ENCODE results near the gene LHX5.
"Not testable (repeated sequence)": the region's sequence is repeated elsewhere in the genome, so short reads cannot be mapped to it uniquely, and the experiment has no call there.

LHX5 gene

DNA sequence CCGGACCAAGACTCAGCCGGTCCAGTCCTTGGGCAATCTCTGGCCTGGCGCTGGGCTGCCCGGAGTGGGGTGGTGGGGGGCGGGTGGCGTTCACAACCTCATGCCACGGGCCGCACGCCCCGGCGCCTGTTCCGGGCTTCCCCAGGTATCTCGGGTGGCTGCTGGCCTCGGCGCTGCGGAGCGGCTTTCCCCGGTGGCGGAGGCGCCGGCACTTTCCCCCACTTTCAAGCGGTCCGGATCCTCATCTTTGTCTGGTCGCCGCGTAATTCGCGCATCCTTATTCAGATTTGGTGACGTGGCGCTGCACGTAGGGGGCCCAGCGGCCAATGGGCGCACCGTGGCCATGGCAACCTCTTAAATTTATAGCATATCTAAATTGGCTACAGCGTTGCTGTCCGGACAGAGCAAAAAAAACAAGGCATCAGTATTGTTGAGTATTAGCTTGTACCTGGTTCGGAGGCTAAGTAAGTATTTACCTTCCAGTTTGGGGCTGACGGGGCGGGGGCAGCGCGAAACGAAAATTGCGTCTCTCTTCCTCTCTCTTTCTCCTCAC lies at the start of gene LHX5:
TSS of gene LHX5 (minus strand) at position 253 of the 553 bp plus-strand sequence. CDS start 373 bp downstream, outside the sequence.
- DNase-seq = no peak

GRCh38 chr12:113519464-113520307 lies 48.0 kb upstream of the LHX5 start:
- DNase-seq = no peak

- no peak for DNase-seq
These were observed 43.6 kb upstream of the LHX5 start for GRCh38 chr12:113515082-113515856.

- no peak for DNase-seq
These were observed 42.9 kb upstream of the LHX5 start for GRCh38 chr12:113514602-113515001.

DNA sequence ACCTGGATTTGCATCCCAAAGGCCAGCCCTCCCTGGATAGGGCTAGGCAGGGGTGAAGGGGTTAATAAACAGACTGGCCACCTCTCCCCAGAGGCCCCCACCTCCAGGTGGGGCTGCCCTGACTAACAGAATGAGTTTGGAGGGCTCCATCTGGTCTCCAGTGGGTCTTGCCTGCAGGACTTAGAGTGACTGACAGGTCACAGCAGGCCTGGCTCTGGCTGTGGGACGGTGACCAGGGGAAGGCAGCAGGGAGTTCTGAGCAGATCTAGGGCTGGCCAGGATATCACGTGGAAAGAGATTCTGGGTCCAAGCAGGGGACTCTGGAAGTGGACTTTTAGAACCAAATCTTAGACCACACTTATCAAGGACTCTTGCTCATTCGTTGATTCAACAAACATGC lies 40.9 kb upstream of the LHX5 start:
- no peak for DNase-seq

GRCh38 chr12:113506867-113507266 lies 35.2 kb upstream of the LHX5 start:
- no peak for DNase-seq

DNA sequence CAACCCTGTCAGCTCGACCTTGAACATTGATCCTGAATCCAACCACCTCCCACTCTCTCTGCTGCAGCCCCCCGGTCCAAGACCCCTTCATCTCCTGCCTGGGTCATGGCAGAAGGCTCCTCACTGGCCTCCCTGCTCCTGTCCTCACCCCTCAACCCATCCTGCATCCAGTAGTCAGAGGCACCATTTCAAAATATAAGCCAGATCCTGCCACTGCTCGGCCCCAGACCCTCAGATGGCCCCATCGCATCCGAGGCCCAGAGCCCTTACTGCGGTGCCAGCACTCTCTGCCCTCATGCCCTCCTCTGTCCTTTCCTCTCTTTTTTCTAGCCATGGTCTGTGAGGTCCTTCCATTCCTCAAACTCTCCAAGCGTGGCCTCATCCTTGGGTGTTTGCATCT lies 34.3 kb upstream of the LHX5 start:
- DNase-seq = no peak

GRCh38 chr12:113504917-113505316 lies 33.2 kb upstream of the LHX5 start:
- DNase-seq = no peak

DNA sequence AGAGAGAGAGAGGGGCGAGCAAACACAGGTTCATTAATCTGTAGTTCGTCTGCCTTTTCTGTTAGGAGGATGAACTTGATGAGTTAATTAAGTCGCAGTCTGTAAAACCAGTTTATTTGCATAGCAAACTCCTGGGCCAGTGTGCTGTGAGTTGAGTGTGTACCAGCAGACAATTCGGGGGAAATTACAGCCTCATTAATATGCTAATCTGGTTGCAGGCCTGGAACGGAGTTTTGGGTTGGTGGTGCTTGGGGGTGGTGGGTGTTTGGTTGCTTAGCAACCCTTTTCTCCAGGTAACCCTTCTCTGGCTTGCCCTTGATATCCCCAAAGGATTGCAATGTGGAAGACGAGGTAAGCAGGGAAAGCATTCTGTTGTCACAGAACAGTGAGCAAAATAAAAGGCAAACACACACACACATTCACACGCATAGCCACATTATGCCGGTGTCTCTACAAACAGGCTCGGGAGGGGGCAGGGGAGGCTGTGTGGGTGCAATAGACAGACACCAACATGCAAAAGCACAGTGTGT lies 29.2 kb upstream of the LHX5 start:
- no peak for DNase-seq

- DNase-seq = no peak
These were observed 28.6 kb upstream of the LHX5 start for GRCh38 chr12:113500306-113500675.

- no peak for DNase-seq
These were observed 26.8 kb upstream of the LHX5 start for GRCh38 chr12:113498490-113498889.

- DNase-seq = no peak
These were observed 26.0 kb upstream of the LHX5 start for GRCh38 chr12:113497693-113498092.

DNA sequence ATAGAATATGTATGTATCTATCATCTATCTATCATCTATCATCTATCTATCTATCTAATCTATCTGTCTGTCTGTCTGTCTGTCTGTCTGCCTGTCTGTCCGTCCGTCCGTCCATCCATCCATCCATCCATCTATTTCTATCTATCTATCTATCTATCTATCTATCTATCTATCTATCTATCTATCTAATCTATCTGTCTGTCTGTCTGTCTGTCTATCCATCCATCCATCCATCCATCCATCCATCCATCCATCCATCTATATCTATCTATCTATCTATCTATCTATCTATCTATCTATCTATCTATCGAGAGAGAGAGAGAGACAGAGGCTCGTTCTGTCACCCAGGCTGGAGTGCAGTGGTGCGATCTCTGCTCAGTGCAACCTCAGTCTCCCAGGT lies 24.3 kb upstream of the LHX5 start:
- not testable (repeated sequence) for DNase-seq

GRCh38 chr12:113488322-113488721 lies 16.7 kb upstream of the LHX5 start:
- no peak for DNase-seq

DNA sequence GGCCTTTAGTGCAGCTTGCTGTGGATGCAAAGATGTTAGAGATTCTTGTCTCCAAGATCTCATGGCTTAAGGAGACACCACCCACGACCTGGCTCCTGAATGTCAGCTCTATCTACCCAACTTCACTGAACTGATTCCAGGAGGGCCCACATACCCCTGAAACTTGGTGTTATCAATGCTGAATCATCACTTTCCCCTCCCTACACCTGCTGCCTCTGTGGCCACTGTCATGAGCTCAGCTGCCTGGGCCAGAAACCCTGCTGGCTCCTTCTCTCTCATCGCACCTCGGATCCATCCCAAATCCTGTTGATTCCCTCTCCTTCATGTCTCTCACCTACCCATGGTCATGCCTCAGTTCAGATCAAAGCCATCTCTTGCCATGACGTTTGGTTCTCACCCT lies 15.1 kb upstream of the LHX5 start:
- no peak for DNase-seq

DNA sequence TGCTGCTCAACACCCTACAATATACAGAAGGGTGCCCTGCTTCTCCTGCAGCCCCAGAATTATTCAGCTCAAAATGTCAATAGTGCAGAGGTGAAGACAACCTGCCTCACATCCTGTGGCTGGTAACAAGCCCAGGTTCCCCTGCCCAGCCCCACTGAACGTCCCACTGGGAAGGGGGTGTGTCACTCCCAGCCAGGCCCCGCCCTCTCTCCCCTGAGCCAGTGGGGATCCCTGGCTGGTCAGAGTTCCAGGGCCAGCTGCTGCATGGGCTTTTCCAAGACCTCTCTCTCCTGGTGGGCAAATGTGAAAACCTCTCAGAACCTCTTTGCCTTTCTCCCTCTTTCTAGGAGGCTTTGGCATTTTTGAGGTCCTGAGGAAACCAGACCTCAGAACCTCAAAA lies 13.7 kb upstream of the LHX5 start:
- no peak for DNase-seq

DNA sequence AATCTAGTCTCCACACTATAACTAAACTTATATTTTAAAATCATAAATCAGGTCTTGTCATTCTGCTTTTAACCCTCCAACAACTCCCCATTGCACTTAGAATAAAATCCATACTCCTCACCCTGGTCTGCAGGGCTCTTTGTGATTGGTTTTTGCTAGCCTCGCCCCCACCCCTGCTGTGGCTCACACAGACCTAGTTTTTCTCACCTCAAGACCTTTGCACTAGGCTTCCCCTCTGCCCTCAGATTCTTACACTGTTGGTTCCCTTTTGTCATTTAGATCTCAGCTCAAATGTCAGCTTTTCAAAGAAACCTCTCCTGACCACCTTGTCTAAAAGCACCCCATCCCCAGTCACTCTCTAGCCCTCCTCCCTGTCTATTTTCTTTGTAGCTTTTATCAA lies 10.7 kb upstream of the LHX5 start:
- DNase-seq = no peak

DNA sequence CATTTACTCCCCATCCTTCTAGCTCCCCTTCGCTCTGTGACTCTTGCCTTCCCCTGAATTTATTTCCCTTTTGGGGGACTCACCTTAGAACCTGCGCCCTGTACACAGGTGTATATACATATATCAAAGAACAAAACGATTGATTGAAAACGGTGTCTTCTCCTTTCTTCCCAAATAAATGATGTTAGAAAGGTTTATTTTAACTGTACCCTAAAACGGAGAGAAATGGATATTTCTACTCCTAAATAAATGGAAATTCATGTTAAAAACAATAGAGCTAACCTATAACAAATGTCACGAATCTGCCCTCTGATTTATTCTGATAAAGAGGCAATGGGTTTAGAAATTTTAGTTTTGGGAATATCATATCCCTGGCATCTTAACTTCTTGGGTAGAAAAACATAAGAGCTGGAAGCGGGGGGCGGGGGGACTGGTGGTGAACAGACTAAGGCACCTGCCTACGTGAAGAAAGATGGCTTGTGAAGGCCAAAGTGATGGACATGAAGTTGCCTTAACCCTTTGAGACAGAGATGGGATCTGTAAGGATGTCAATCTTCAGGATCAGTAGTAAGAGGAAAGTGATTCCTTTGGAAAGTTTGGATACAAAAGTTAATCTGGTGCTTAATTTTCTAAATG lies 8.8 kb upstream of the LHX5 start:
- no peak for DNase-seq

DNA sequence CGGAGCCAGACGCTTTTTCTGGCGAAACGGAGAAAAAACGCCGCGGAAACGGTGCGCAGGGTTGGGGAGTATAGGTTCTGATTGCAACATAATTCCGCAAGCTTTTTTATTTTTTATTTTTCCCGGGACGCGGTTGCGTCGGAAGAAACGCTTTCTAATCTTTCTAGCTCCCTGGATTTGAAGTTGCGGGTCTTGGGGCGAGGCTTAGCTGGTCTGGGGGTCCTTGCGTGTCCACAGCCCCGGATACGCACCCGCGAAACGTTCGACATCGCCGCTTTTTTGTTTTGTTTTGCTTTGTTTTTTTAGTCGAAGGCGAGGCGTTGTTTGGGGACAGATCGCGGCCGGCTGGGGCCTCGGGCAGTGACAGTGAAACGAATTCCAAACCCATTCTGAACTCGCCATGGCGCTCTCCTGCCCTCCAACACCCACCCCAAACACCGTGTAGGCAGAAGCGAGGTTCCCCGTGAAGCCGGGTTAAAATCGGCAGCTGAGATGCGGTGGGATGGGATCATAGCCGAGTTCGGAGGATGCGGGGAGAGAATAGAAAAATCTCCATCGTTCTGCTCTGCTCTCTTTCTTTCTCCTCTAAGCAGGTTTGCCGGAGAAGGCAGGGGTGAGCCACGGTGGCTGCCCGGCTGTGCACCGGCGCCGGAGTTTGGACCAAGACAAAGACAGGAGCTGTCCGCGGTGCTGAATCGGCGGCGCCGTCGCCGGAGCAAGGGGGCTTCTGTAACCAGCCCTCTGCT lies 8.1 kb upstream of the LHX5 start:
- DNase-seq = peak; percentile 50

DNA sequence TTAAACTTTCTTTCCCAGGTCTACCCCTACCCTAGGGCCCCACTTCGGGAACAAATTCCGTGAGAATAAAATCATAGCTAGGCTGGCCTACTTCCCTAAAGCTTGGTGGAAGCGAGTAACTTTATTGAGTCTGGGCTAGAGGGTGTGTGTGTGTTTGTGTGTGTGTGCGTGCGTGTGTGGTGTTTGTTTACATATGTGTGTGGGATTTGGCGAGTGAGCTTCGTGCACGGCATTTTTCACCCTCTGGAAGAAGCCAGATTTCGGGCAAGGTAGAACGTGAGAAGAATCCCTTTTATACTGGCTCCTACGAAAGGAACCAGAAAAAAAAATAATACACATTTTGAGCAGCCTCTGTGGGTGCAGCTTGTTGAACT lies 7.5 kb upstream of the LHX5 start:
- no peak for DNase-seq

- DNase-seq = no peak
These were observed 6.8 kb upstream of the LHX5 start for GRCh38 chr12:113478351-113479011.

GRCh38 chr12:113477842-113478215 lies 6.2 kb upstream of the LHX5 start:
- DNase-seq = no peak
